Activated CD4-positive, alpha-beta T cell treated with anti-CD3 and anti-CD28 coated beads for 24 hours (primary cell): ENCODE data around the gene GGT7.
"Not testable (repeated sequence)": the region's sequence is repeated elsewhere in the genome, so short reads cannot be mapped to it uniquely, and the experiment has no call there.

Experiments
- DNase-seq, 2 donors: peaks; one replicate each; pipeline ENCODE4 v3.0.0-alpha.2; 2020; ENCODE audit warnings: low read depth in 2 of 2

The GGT7 gene, protein sequence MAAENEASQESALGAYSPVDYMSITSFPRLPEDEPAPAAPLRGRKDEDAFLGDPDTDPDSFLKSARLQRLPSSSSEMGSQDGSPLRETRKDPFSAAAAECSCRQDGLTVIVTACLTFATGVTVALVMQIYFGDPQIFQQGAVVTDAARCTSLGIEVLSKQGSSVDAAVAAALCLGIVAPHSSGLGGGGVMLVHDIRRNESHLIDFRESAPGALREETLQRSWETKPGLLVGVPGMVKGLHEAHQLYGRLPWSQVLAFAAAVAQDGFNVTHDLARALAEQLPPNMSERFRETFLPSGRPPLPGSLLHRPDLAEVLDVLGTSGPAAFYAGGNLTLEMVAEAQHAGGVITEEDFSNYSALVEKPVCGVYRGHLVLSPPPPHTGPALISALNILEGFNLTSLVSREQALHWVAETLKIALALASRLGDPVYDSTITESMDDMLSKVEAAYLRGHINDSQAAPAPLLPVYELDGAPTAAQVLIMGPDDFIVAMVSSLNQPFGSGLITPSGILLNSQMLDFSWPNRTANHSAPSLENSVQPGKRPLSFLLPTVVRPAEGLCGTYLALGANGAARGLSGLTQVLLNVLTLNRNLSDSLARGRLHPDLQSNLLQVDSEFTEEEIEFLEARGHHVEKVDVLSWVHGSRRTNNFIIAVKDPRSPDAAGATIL

DNA sequence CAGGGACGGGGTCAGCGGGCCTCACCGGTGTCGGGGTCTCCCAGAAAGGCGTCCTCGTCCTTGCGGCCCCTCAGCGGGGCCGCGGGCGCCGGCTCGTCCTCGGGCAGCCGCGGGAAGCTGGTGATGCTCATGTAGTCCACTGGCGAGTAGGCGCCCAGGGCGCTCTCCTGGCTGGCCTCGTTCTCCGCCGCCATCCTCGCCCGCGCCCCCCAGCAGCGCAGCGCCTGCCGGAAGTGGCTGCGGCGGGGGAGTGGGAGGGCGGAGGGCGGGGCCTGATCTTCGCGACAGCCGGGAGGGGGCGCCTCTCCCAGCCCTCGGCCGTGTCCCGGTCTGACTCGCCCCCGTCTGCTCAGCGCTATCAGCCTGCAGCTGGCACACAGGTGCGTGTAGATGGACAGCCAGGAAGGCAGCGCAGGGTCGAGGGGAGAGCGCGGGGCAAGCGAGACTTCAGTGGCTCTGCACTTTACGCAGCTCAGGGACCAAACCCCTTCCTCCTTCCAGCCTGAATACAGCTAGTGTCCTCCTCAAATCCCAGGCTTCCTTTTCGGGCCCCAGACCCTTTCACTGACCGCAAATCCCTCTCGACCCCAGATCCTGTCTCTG lies at the start of gene GGT7:
TSS of gene GGT7 (minus strand) at position 235 of the 603 bp plus-strand sequence. CDS start at position 194, 41 bp downstream.
- DNase-seq: peak; percentile 82 to 87

DNA sequence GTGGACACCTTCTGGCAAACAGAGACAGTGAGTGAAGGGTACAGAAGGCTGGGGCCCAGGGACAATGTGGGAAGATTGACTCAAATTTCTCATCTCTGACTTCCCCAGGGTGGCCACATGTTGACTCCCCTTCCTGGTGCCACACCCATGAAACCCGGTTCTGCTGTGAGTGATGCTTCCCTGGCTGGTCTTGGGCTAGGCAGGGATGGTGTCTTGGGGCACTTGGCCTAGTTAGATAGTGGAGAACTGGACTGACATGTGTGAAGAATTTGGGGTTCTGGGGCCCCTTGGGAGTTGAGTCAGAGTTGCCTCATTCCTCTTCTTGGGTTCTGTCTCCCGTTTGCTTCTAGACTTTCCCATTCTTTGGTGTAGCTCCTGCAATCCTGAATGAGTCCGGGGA lies 48.8 kb upstream of the GGT7 start:
- DNase-seq: no peak

DNA sequence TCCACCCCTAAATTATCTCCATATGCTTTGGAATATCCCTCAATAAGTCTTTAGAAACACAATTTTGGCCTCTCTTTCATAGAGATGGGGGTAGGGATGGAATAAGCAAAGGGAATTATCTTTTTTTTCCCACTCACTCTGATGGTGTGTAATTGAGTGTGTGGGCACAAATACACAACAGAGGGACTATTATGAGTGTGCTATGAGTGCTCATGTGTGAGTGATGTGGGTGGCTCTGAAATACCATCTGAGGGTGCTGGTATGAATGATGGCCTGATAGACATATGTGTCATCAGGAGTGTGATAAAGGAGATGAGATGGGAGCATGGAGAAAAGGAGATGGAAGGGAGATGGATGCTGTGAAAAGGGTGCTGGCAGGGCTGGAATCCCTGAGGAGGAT lies 47.4 kb upstream of the GGT7 start:
- DNase-seq: no peak

DNA sequence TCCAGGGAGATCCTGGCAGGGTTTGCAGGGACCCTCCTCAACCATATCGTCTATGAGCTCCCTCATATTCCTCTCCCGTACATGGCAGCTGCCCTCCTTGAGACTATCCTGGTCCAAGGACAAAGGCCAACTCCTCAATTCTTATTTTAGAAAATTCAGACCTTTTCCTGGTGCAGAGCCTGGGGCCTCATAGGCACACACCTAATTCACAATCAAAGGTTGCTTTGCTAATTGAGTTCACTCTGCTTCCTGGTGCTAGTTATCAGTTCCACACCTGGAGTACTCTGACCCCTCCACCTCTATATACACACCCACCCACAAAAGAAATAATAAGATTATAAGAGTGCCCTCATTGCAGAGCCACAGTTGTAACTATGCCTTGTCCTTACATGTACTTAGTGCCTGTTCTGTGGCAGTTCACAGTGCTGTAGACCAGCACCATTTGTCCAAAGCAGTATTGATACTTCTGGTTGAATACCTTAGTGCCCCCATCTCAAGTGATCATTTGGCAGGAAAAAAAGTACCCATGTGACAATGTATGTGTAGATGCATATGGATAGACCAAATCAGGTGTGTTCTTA lies 44.2 kb upstream of the GGT7 start:
- DNase-seq: no peak

DNA sequence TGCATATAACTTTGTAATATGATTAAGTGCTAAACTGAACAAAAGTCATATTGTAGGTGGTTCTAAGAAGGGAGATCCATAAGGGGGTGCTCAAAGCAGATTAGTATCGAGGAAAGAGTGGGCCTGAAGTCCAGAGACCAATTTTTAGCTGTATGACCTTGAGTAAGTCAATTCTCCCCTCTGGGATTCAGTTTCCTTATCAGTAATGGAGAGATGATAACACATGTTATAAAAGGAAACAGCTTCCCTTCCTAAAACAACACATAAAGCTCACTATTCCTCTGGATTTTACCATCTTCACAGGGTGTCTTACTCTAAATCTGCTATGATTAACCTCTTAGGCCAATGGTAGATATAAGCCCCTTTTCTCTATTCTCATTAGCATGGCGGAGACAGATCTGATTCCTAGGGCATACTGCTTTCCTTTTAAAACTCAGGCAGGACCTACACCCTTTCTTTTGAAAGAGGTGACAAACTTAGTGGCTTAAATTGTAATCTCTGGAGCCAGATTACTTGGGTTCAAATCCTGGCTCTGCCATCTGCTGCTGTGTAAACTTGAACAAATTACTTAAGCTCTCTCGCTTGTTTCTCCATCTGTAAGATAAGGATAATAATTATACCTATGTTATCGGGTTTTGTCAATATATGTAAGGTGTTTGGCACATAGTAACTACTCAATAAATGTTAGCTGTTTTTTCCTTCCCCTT lies 43.2 kb upstream of the GGT7 start:
- no peak for DNase-seq

DNA sequence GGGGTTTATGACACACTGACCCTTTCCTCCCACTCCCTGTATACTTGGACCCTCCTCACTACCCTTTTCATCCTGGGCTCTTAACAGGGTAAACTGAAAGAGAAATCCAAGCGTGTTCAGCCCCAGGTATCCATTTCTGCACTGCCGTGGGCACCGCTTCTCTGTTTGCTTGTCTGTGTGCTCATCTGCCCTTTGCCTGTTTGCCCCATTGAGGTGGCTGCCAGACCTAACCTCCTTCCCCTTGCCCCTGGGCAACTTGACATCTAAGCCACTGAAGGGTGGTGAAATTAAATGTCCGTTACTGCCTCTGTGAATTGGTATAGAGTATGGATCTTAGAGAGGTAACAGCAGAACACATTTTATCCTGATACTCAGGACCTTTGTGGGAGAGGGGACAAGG lies 42.5 kb upstream of the GGT7 start:
- no peak for DNase-seq

DNA sequence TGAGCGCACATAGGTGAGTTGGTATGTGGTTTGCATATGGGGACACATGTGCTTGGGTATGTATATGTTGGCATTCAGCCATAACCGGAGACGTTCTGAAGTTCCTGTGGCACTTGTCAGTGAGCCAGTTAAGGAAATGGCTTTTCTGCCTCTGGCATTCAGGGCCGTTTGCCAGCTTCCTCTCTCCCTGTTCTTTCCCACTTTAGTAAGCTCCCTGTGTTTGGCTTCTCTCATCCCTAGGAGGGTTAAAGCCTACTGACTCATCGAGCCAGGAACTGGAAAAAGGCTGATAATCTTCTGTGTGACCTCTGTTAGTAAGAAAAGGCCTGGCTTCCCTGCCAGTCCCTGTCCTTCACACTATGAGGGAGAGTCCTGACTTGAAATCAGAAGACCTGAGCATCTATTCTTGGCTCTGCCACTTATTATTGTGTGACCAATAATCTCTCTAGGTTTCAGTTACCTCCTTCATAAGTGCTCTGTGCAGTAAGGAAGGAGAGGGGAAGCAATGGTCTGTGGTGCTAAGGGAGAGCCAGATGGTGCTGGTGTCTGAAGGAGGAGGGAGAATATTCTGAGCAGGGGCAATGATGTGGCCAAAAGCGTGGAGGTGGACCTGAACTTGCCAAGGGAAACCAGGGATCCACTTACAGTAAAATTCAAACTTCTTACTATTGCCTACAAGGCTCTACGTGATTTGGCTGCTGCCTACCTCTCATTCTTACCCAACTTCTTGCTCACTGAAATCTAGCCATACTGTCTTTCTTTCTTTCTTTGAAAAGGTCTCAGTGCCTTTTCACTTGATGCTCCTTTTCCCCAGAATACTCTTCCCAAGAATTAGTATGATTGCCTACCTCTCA lies 35.2 kb upstream of the GGT7 start:
- no peak for DNase-seq

DNA sequence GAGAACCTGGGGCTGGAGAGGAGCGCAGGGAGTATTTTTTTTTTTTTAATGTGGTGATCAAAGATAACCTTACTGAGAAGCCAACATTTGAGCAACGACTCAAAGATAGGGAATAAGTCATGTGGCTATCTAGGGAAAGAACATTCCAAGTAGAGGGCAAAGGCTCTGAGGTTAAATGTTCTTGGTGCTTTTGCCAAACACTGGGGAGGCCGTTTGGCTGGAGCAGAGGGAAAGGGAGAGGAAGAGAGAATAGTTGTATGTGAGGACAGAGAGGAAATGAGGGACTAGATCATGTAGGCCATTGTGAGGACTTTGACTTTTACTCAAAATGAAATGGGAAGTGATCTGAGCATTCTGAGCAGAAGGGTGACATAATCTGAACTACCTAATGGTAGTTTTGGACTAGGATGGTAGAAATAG lies 31.6 kb upstream of the GGT7 start:
- DNase-seq: no peak

DNA sequence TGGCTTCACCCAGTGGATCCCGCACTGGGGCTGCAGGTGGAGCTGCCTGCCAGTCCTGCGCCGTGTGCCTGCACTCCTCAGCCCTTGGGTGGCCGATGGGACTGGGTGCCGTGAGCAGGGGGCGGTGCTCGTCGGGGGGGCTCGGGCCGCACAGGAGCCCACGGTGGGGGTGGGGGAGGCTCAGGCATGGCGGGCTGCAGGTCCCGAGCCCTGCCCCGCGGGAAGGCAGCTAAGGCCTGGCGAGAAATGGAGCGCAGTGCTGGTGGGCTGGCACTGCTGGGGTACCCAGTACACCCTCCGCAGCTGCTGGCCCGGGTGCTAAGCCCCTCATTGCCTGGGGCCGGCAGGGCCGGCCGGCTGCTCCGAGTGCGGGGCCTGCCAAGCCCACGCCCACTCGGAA lies 26.1 kb upstream of the GGT7 start:
- not testable (repeated sequence) for DNase-seq

DNA sequence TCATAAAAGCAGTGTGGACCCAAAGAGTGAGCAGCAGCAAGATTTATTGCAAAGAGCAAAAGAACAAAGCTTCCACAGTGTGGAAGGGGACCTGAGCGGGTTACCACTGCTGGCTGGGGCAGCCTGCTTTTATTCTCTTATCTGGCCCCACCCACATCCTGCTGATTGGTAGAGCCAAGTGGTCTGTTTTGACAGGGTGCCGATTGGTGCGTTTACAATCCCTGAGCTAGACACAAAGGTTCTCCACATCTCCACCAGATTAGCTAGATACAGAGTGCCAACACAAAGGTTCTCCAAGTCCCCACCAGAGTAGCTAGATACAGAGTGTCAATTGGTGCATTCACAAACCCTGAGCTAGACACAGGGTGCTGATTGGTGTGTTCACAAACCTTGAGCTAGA lies 25.5 kb upstream of the GGT7 start:
- DNase-seq: not testable (repeated sequence)

DNA sequence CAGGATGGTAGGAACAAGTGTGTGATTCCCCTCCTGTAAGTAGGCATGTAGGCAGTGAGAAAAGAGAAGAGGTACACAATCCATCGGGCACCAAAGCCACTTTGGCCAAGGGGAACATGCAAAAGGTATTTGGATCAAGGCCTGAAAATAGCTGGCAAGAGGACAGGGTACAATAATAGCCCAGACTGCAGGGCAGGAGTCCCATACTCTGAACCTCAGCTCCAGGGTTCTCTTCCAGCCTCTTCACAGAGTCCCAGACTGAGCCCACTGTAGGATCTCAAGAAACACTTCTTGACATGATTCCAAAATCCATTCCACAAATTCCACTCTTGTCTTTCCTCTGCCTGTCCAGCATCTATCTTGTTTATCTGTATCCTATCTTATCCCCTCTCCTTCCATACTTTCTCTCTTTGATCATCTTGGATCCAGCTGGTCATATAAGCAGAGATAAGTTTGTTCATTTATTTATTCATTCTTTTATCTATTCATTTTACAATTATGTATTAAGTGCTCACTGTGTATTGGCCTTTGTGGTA lies 23.5 kb upstream of the GGT7 start:
- DNase-seq: no peak

DNA sequence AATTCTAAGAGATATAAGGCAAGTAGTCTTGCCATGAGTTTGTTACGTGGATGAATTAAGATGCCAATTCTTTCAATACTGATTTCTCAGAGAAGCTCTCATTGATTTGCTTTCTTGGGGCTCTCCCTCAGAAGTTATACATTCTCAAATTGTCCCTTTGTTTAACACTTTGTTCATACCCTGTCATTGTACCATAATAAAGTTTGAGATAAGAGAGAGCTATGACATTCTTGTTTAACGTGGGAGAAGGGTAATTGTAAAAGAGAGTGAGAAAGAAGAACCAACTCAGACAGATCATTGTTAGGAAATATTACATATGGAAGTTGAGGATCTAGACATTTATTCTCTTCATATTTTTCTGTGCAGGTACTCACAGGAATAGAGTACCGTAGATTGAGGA lies 22.8 kb upstream of the GGT7 start:
- DNase-seq: no peak

DNA sequence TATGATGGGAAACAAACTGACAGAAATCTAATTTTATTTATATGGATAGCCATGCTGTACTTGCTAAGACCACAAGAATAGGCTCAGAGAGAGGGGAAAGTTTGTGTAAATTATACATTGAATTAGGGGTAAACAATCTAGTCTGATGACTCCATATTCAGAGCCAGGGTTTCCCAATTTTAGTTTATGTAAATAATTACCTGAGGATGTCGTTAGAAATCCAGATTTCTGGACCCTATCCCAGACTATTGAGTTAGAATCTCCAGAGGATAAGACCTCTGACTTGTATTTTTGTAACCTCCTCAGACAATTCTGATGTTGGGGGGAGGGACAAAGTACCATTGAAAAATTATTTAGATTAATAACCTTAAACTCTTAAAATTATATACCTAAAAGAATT lies 22.1 kb upstream of the GGT7 start:
- no peak for DNase-seq

DNA sequence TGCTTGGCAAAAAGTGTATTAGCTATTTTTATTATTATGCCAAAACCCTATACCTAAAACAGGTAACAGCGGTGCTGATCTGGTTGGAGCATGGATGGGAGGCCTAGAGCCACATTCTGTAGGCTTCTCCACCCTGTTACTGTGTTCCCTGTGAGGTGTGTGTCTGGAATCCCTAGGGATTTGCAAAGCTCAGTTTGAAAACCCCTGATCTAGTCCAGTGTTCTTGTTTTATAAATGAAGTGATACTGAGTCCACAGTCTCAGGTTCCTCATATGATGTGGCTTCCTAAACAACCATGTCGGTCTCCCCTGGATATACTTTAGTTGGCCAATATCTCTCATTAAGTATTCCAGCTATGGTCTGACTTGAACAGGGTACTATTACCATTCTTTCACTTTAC lies 20.0 kb upstream of the GGT7 start:
- DNase-seq: no peak

DNA sequence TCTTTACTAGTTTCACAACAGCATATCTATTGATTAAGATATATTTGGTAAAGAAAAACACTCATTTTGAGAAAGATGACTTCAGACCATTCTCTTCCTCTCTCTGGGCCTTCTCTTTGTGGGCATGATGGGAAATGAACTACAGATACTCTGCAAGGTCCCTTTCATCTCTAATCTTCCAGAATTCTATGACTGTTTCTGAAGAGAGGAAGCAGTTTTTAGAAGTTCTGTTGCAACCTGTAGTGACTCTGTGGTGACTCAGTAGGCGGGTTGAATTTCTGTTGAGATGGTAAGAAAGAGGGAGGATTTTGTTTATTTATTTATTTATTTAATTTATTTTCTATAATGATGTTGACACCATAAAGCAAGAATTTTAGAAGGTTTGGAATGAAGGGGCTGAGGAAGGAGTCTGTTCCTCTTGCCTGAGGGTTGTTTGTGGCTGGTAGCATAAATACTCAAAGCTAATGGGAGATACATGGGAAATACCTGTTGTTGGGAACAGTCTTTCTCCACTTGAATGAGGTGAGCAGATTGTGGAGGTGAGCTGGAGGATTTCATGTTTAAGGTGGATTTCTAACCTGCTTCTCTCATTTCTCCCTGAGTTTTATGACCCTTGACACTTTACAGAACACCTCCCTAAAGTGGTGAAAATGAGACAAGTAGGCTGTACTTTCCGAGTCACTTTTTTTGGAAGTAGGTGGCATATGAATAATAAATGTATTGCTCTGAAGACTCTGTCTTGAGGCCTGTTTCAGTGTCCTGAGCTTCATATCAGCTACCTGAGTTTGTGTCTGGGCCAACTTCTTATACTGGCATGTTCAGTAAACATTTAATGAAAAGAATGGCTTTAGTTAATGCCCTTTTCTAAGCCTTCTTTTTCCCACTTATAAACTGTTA lies 18.8 kb upstream of the GGT7 start:
- DNase-seq: no peak

DNA sequence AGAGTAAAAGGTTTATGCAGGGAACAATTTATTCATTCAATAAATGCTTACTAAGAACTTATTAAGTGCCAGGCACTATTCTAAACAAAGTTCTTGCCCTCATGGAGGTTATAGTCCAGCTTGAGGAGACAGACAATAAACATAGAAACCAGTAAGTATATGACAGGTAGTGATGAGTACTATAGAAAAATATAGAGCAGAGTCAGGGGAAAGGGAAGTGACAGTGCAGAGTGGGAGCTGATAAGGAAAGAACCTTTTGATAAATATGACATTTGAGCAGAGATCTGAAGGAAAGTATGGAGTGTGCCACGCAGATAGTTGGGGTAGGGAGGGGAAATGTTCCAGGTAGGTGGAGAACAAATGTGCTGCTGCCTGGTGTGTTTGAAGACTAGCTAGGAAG lies 15.8 kb upstream of the GGT7 start:
- DNase-seq: no peak

DNA sequence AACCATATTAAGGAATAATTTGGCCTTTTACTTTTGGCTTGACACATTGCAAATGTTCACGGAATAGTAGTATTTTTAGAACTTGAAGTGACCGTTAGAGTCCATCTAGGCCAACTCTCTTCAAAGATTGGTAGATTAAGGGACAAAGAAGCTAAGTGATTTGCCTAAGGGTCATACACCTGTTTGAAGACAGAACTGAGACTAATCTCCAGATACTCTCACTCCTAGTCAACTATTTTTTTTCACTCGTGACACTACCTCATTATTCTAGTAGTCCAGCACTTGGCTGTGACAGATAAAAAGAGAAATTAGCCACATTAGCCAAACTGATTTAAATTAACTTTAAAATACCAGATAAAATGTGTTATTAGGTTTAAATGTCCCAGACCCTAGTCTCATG lies 14.4 kb upstream of the GGT7 start:
- no peak for DNase-seq

DNA sequence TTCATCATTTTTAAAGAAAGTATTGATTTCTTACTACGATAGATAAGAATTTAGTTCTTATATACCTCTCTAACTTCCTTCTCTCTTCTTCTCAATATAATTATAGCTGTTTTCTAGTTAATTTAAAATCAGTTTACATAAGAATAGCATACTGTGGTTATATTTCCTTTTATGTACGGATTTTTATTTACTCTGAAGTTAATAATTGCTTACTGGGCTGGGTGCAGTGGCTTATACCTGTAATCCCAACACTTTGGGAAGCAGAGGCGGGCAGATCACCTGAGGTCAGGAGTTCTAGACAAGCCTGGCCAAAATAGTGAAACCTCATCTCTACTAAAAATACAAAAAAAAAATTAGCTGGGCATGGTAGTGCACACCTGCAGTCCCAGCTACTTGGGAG lies 13.5 kb upstream of the GGT7 start:
- no peak for DNase-seq

DNA sequence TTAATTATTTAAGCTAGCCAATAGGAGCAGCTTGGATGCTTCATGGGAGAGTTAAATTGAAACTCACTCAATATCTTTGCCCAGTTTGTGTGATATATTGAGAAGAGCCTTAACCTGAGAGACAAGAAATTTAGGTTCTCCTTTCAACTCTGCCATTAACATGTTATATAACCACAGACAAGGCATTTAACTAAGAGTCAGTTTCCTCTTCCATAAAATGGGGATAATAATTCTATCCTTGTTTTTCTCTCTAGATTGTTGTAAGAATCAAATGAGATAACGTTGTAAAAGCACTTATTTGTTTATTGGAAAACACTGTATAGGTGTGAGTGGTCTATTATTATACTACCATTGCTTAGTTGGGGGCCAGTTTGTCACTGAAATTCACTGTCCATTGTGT lies 11.6 kb upstream of the GGT7 start:
- no peak for DNase-seq

DNA sequence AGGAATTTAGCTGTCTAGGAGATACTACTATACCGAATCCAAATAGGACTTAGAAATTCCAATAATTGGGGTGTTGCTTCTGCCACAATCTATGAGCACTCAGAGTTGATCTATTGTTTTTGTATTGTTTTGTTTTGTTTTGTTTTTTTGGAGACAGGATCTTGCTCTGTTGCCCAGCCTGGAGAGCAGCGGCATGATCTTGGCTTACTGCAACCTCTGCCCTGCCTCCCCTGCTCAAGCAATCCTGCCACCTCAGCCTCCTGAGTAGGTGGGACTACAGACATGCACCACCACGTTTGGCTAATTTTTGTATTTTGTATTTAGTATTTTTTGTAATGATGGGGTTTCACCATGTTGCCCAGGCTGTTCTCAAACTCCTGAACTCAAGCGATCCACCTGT lies 11.2 kb upstream of the GGT7 start:
- no peak for DNase-seq
